Lower lobe of right lung (tissue), 2 donors: Measurements from ENCODE around the gene GRIP1. TPM values are rescaled to one million over a fixed set of nuclear protein-coding genes. Genes with fewer than 3 reads are reported as not detected.
"Not testable (repeated sequence)": the region's sequence is repeated elsewhere in the genome, so short reads cannot be mapped to it uniquely, and the experiment has no call there.

ENCODE experiments used
- ATAC-seq, 2 donors: fragments of 200-7000 bp; cut with Tn5 transposase; one replicate each; pipeline ENCODE4 v1.9.1; 2020 to 2022; ENCODE audit warnings: mild to moderate bottlenecking in 2 of 2, moderate library complexity in 2 of 2
- DNase-seq: peaks from one replicate; pipeline ENCODE4 v3.0.0-alpha.2; 2020
- H3K27ac ChIP-seq: fragments of 200-600 bp; one replicate; pipeline ENCODE4 v1.8.0; 2022
- H3K27me3 ChIP-seq: fragments of 200-600 bp; one replicate; pipeline ENCODE4 v1.8.0; 2022; ENCODE audit warnings: low read depth
- H3K36me3 ChIP-seq: fragments of 200-600 bp; one replicate; pipeline ENCODE4 v1.8.0; 2022; ENCODE audit warnings: mild to moderate bottlenecking
- H3K4me1 ChIP-seq: fragments of 200-600 bp; one replicate; pipeline ENCODE4 v1.8.0; 2022
- H3K4me3 ChIP-seq: fragments of 200-600 bp; one replicate; pipeline ENCODE4 v1.8.0; 2022; ENCODE audit warnings: mild to moderate bottlenecking
- H3K9me3 ChIP-seq: fragments of 200-600 bp; one replicate; pipeline ENCODE4 v1.8.0; 2022
- CTCF ChIP-seq: fragments of 200-600 bp; IDR thresholded peaks from one replicate; pipeline ENCODE4 v1.8.0; 2022; ENCODE audit warnings: antibody characterized with exemption, mild to moderate bottlenecking
- intact Hi-C: fragments of 100-400 bp; cut with DNase I; formaldehyde crosslinking; loops from one replicate; pipeline ENCODE4 v1.11.0; 2022
- total RNA-seq: library from RNA; stranded (reverse); fragmentation: NEBNext Ultra II Directional; extraction: Animal tissue kit (Norgen Biotek cat#: 25700); gene quantifications from one replicate; pipeline ENCODE4 v1.2.1, GENCODE V29; 2021
- donor health status: DM: no; HTN: yes; CAD: no; lungs with severe emphysema.

The GRIP1 gene
- total RNA-seq, 1 donor from 2014 or later: 4.3 TPM

GRCh38 chr12:66312189-66312588 is 366.7 kb downstream of the GRIP1 start:
- H3K27ac ChIP-seq: no peak overlapping the region
- no peak overlapping the region for H3K4me3 ChIP-seq
- ATAC-seq (no peak), DNase-seq (no peak)
- TF ChIP-seq CTCF: no peak
- intact Hi-C loops: no loop called here
- H3K9me3 ChIP-seq: no peaks in the 10 kb centered on the region
- H3K36me3 ChIP-seq: peaks cover 36% of the 10 kb centered on the region
- no peaks in the 10 kb centered on the region for H3K27me3 ChIP-seq
- H3K4me1 ChIP-seq: no peaks in the 10 kb centered on the region

- ATAC-seq (no peak), DNase-seq (no peak)
- Histone ChIP-seq H3K4me1 (peaks cover under 1% of the 10 kb centered on the region), H3K36me3 (peaks cover 37% of the 10 kb centered on the region), H3K9me3 (no peaks in the 10 kb centered on the region), H3K4me3 (no peak overlapping the region), H3K27ac (no peak overlapping the region), H3K27me3 (no peaks in the 10 kb centered on the region)
- TF ChIP-seq CTCF: no peak
- intact Hi-C loops: no loop called here
These were observed 369.3 kb downstream of the GRIP1 start for GRCh38 chr12:66309606-66310005.

- H3K4me3 ChIP-seq: peak overlapping the region; percentile 89
- no peak for ATAC-seq
- intact Hi-C loops: no loop called here
These were observed 374.5 kb downstream of the GRIP1 start for GRCh38 chr12:66304296-66304900.

GRCh38 chr12:66303316-66303804 is 375.5 kb downstream of the GRIP1 start:
- Histone ChIP-seq H3K4me3 (peak overlapping the region; percentile 89), H3K4me1 (peaks cover 20% of the 10 kb centered on the region)
- H3K27me3 ChIP-seq, intact Hi-C loops, ATAC-seq, H3K27ac ChIP-seq, H3K9me3 ChIP-seq, DNase-seq, H3K36me3 ChIP-seq: not testable (repeated sequence)

More at GRCh38 chr12:66304296-66304900, 374.5 kb downstream of the GRIP1 start:
- TF ChIP-seq CTCF: no peak
- DNase-seq: no peak
- Histone ChIP-seq H3K27ac (no peak overlapping the region), H3K27me3 (no peaks in the 10 kb centered on the region), H3K9me3 (no peaks in the 10 kb centered on the region), H3K4me1 (peaks cover 20% of the 10 kb centered on the region), H3K36me3 (peaks cover 9% of the 10 kb centered on the region)

- intact Hi-C loops: no loop called here
- TF ChIP-seq CTCF: no peak
- ATAC-seq: no peak
These were observed 376.1 kb downstream of the GRIP1 start for GRCh38 chr12:66302827-66303169.

GRCh38 chr12:66301944-66302826 is 376.7 kb downstream of the GRIP1 start, which contains the start of gene HELB:
HELB (plus strand) TSS chr12:66302493; CDS start chr12:66302604, 111 bp downstream.
- Histone ChIP-seq H3K27ac (peak within 1 kb of the TSS; percentile 89), H3K4me1 (peaks cover 20% of the 10 kb centered on the region), H3K36me3 (peaks cover 7% of the 10 kb centered on the region), H3K9me3 (no peaks in the 10 kb centered on the region), H3K27me3 (no peaks in the 10 kb centered on the region), H3K4me3 (peak within 1 kb of the TSS; percentile 89)
- DNase-seq (peak; percentile 99), ATAC-seq (peak; percentile 99 to 100)
- no peak for TF ChIP-seq CTCF
- intact Hi-C loops: no loop called here

More at GRCh38 chr12:66302827-66303169, 376.1 kb downstream of the GRIP1 start:
- Histone ChIP-seq H3K27me3 (no peaks in the 10 kb centered on the region), H3K27ac (peak overlapping the region; percentile 89), H3K4me3 (peak overlapping the region; percentile 89), H3K9me3 (no peaks in the 10 kb centered on the region), H3K36me3 (peaks cover 7% of the 10 kb centered on the region), H3K4me1 (peaks cover 20% of the 10 kb centered on the region)
- no peak for DNase-seq
